GM21528 (cell line): Measurements from ENCODE around the gene GSE1.
A peak's percentile ranks its signal among the peaks of the same experiment; 100 is the strongest.

ENCODE experiments used
- ATAC-seq: cut with Tn5 transposase; IDR thresholded peaks from one replicate; pipeline ENCODE4 v1.9.1; 2021; ENCODE audit warnings: mild to moderate bottlenecking, moderate library complexity; ENCODE audit not compliant: unreplicated experiment, low FRiP score

Gene GSE1

GRCh38 chr16:85605051-85605911 lies 7.8 kb upstream of the GSE1 start:
- no peak for ATAC-seq

GRCh38 chr16:85605912-85606841 lies 6.9 kb upstream of the GSE1 start:
- no peak for ATAC-seq

DNA sequence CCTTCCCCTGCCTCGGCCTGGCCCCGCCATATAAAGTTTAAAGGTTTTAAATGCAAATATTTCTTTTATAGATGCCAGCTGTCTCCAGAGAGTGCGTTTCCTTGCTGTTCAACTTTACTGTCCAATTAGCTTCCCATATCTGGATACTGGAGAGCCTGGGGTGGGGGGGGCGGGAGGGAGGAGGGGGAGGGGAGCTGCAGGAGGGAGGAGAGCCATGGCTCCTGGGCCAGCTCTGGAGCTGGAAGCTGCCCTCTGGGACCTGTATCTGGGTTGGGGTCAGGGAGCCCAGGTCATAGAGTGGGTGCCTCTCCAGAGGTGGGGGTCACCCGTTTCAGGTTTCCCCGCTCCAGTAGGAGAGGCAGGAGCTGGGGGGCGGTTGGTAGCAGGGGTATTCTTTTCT lies 6.2 kb upstream of the GSE1 start:
- ATAC-seq = no peak

DNA sequence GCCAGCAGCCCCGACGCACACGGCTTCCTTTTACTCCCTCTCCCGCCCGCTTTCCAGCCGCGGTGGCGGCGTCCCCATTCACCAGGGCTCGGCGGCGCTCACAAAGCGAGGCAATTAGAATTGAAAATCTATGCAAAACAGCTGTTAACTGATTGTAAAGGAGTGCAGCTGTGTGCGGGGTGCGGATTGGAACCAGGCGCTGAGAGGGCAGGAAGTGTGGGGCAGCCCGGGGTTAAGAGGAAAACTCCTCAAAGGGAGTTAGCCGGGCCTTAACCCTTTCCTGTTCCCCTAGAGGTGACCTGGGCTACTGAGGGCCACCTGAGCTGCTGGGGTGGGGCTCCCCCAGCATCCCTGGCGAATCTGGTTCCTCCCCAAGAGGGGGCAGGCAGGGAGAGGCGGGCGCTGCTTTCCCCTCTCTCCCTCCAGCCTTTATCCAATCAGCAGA lies 5.8 kb upstream of the GSE1 start:
- ATAC-seq = no peak

DNA sequence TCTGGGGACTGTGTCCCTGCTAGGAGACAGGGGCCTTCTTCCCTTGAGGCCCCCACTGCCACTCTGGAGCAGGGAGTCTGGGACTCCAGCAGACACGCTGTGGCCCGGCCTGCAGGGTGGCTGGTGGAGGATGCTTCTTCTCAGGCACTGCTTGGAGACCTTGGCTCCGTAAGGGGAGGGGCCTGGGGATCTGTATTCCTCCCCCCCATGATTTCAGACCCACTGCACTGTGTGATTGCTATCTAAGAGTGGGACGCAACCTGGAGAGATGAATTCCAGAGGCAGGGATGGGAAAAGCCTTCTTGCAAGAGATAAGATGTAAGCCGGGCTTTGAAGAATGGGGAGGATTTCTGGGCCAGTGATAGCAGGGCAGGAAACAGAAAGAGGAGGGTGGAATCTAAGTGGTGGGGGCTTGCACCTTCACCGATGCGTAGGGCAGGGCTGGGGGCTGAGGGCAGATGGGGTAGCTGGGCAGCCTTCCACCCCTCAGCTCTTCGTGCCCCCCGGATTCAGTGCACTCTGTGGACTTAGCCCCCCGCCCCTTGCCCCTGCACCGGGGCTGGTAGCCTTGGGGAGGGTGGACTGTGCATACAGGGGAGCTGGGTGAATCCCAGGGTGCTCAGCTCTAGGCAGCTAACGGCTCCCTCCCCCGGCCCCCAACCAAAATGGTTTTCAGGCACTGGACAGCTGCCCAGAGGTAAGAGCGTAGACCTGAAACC lies 5.2 kb upstream of the GSE1 start:
- no peak for ATAC-seq

DNA sequence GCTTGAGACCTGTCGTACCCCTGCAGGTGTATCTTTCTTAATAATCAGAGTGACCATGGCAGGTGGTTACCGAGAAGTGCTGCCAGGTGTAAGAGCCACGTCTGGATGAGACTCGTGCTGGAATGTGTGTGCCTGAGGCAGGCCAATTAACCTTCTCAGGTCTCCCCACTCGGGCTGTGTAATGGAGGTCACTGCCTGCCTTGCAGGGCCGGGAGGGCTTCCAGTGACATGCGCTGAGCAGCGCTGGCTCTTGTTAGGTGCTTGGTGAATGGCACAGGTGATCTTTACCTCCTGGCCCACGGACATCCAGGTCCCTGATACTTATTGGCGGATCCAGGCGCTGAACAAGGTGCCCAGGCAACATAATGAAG lies 4.6 kb upstream of the GSE1 start:
- no peak for ATAC-seq

GRCh38 chr16:85608887-85609286 lies 4.2 kb upstream of the GSE1 start:
- no peak for ATAC-seq

- no peak for ATAC-seq
Observed at GRCh38 chr16:85609539-85609938, 3.6 kb upstream of the GSE1 start.

DNA sequence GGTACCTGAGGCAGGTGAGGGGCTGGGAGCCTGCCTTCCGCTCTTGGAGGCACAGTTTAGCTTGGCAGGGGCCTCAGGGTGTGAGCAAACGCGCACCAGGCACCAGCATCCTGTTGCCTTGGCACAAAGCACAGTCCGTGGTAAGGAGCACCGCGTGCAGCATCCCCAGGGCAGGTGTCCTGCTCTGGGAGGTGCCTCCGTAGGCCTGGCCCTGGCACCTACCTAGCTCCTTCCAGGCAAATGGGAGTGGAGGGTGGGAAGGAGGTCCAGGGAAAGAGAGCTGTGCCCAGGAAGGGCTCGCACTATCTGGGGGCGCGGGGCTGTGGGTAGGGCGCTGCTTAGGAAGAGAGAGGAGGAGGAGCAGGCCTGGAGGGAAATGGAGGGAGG lies 3.1 kb upstream of the GSE1 start:
- ATAC-seq = no peak

GRCh38 chr16:85610446-85611193 lies 2.5 kb upstream of the GSE1 start:
- peak; percentile 32 for ATAC-seq

DNA sequence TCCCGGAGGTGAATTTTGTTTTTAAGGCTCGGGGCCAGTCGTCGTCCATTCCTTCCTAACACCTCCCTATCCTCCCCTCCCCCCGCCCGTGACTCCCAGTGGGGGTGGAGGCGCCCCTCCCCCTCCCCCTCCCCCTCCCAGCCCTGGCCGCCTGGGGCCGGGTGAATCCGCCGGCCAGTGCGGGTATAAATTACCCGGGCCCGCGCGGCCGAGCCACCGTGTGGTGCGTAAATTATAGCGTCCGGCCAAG lies 2.0 kb upstream of the GSE1 start:
- ATAC-seq = no peak

DNA sequence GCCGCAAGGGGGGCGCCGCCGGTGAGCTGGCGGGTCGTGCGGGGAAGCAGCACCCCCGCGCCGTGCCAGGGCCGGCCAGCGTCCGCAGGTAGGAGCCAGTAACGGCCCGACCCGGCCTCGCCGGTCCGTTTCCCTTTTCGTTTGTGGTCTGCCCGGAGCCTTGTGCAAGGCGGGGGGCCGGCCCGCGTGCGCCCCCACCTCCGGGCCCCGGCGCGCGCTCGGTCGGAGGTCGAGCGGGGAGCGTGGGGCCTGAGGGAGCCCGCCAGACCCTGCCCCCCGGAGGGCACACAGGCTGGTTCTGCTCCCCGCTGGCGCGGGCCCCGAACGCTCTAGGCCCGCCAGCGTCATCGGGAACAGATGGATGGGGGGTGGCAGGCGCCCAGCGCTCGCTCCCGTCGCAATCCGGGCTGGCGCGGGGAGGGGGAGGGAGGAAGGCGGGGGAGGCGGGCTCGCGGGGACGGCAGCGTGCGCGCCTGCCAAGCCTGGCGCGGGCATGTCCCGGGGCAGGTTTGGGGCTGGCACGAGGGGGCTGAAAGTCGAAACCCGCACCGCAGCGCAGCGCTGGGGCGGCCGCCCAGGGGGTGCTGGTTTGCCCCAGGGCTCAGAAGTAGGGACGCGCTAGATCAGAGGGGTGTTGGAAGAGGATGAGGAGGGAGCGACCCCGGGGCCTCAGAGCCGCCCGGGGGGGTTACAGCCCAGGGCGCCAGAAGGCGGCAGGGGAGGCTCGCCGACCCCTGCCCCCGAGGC lies 1.5 kb upstream of the GSE1 start:
- ATAC-seq = no peak

DNA sequence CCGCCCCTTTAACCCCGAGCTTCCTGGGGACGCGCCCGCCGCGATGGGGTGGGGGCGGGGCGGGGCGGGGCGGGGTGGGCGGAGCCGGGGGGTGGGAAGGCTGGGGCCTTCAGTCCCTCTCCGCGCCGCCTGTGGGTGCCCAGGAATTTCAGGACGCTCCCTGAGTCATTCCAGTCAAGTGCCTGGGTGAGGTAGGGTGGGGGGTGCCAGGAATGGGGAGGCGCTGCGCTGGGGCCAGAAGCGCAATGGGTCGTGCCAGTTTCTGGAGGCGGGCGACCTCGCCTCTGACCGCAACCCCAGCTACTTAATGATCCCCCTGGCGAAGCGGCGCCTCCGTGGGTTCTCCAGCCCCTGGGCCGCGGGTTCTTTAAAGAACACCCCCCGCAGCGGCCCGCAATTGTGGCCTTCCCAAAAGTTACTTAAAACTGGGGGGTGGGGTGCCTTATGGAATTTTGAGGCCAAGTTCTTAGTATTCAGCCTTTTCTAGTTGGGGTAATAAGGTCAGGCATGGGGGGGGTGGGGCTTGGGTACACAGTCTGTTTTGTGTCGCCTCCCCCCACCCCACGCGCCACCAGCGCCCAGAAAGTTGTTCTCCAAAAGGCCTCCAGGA lies 826 bp upstream of the GSE1 start:
- no peak for ATAC-seq

DNA sequence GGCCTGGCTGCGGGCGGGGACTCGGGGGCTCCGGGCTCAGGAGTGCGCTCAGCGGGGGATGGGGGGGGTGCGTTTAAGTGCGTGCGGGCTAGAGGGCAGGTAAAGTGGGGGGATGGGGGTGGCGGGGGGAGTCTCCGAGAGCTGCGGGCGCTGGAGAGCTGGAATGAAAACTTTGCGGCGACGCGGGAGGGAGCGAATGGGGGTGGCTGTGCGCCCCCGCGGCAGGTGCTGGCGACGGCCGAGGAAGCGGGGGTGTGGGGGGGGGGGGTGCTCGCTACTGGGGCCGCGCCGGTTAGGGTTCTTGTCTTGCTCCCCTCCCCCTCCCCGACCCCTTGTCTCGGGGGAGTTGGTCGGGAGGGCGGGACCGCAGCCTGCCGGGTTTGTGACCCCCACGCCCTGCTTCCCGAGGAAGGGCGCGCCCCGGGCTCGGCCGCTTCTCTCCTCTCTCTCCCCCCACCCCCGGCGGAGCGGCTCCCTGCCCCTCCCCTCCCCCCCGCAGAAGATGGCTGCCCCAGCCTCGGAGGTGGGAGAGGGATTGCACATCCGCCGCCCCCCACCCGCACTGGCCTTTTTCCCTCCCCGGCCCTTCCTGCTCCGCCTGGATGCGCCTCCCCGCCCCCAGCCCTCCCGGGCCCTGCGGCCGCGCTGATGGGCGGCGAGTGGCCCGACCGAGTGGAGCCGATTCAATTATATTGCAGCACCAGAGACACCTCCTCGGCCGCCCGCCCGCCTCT lies 649 bp downstream of the GSE1 start:
- ATAC-seq = no peak

GRCh38 chr16:85614338-85615013 lies 1.4 kb downstream of the GSE1 start:
- no peak for ATAC-seq

DNA sequence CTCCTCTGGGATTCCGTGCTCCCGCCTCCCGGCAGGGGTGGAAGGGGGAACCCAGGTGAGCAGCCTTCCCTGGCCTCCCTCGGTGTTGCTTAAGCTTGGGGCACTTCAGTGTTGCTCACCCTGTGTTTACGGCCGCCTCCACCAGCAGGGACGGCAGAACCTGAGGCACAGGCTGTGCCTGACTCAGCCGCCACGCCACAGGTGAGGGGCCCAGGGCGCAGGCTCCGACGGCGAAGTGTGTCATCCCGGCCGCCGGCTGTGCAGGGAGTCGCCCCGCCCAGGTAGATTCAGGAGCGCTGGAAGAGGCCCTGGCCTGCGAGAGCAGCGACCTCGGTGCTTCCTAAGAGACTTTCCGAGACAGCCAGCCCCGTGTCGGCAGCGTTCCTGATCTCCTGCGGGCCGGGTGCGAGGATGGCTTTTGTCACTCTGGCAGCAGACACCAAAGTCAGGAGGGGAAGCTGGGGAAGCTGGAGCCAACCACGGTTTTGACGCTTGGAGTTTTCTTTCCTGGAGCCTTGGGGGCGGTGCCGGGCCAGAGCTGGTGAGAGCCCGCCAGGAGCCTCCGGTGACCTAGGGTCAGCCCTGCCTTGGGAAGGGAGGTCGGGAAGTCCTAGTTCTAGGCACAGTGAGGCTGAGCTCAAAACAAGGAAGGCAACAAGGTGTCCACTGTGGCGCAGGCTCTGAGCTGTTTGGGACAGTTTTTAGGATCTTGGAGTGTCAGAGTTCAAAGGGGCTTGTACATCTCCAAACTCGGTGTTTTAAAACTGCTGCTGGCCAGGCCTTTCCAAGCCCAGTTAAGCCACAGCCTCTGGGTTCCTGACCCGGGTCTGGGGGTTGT lies 2.1 kb downstream of the GSE1 start:
- ATAC-seq = no peak

DNA sequence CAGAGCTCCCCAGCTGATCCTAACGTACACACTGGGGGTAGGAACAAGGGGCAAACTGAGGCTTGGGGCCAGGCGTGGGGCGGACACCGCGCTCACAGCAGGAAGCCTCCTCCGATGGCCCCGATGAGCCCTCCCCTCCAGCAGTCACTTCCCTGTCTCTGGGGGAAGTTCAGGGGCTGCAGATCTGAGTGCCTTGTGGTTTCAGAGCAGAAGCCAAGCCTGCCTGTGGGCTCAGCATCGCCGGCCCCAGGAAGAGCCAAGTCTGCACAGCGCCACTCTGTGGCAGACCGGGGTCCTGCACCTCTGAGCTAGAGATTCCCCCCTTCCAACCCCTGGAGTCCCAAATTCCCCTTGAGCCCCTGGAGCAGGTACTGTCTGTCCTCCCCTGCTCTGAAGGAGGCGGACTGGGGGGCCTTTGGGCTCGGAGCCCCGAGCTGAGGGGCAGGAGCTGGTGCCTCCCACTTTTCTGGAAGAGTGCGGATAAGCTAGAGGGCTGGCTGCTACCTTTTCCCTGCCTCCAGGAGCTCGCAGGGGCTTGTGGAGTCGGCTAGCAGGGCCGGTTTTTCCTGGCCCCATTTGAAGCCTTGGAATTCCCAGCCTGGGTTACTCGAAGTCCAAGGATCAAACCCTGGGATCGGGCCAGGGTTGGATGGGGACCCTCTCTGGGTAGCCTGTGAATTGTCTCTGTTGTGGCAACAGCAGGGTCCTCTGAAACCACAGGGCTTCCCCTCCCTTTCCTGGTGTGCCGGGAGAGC lies 2.9 kb downstream of the GSE1 start:
- ATAC-seq = no peak
